Calu3 (cell line): ENCODE results near the gene R3HDM2. TPM values are rescaled to one million over a fixed set of nuclear protein-coding genes. Genes with fewer than 3 reads are reported as not detected.

Source experiments
- BruUV-seq: library from RNA; stranded (reverse); fragments of 400-500 nt; replicated peaks from 2 replicates; lab custom pipeline; 2021; lab: Mats Ljungman, UMichigan
- CTCF ChIA-PET: fragments of 300-600 bp; sonication (Branson Sonifier 250); formaldehyde crosslinking; loops from one replicate; lab custom pipeline; 2022; ENCODE audit warnings: antibody characterized with exemption; lab: Charles Lee
- DNase-seq: peaks from one replicate; pipeline ENCODE4 v3.0.0; 2022
- H3K27ac Mint-ChIP-seq: one replicate; pipeline ENCODE4 v1.8.0; 2022; ENCODE audit warnings: mixed read lengths; ENCODE audit not compliant: unreplicated experiment
- H3K27me3 Mint-ChIP-seq: one replicate; pipeline ENCODE4 v1.8.0; 2022; ENCODE audit warnings: mixed read lengths; ENCODE audit not compliant: unreplicated experiment
- H3K36me3 Mint-ChIP-seq: one replicate; pipeline ENCODE4 v1.8.0; 2022; ENCODE audit warnings: mild to moderate bottlenecking, moderate library complexity, mixed read lengths; ENCODE audit not compliant: insufficient read depth, unreplicated experiment
- H3K4me1 Mint-ChIP-seq: one replicate; pipeline ENCODE4 v1.8.0; 2022; ENCODE audit warnings: mild to moderate bottlenecking, low read depth, mixed read lengths; ENCODE audit not compliant: unreplicated experiment
- H3K4me3 Mint-ChIP-seq: one replicate; pipeline ENCODE4 v1.8.0; 2022; ENCODE audit warnings: mild to moderate bottlenecking, low read depth, moderate library complexity, mixed read lengths; ENCODE audit not compliant: unreplicated experiment
- H3K9me3 Mint-ChIP-seq: one replicate; pipeline ENCODE4 v1.8.0; 2022; ENCODE audit warnings: low read depth, mixed read lengths; ENCODE audit not compliant: unreplicated experiment
- intact Hi-C: fragments of 100-400 bp; cut with micrococcal nuclease; formaldehyde crosslinking; loops from one replicate; pipeline ENCODE4 v1.10.0; 2022; ENCODE audit not compliant: unreplicated experiment
- total RNA-seq: library from RNA; stranded (reverse); gene quantifications from 2 replicates; pipeline ENCODE4 v1.2.3, GENCODE V29; 2022
- TF ChIP-seq, protein P1 (sequence below): fragments of 200-600 bp; IDR thresholded peaks from one replicate; pipeline ENCODE4 v1.8.0; 2022; ENCODE audit warnings: antibody characterized with exemption; ENCODE audit not compliant: unreplicated experiment

R3HDM2 gene
- total RNA-seq, 1 experiment from 2014 or later, result 77.3 TPM

DNA sequence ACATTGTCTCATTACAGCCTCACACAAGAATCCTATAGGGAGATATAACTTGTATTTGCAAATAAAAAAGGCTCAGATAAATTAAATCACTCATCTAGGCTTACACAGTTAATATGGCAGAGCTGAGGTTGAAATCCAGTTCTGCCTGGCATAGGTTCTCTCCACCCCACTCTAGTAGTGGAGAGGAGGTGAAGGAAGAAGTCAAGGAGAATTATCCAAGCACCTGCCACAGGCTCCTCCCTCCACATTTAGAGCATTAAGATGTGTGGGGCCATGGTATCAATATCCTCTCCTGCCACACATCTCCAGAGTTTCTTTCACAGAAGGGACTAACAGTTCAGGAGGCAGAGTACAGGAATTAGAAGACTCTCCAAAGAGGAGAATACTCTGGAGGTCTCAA is 157.3 kb downstream of the R3HDM2 start:
- DNase-seq, result no peak
- Mint-ChIP-seq H3K4me1 (no peaks in the 10 kb centered on the region), H3K27ac (no peak overlapping the region), H3K4me3 (no peak overlapping the region), H3K9me3 (no peaks in the 10 kb centered on the region), H3K27me3 (no peaks in the 10 kb centered on the region), H3K36me3 (peaks cover 17% of the 10 kb centered on the region)
- TF ChIP-seq, protein P1, sequence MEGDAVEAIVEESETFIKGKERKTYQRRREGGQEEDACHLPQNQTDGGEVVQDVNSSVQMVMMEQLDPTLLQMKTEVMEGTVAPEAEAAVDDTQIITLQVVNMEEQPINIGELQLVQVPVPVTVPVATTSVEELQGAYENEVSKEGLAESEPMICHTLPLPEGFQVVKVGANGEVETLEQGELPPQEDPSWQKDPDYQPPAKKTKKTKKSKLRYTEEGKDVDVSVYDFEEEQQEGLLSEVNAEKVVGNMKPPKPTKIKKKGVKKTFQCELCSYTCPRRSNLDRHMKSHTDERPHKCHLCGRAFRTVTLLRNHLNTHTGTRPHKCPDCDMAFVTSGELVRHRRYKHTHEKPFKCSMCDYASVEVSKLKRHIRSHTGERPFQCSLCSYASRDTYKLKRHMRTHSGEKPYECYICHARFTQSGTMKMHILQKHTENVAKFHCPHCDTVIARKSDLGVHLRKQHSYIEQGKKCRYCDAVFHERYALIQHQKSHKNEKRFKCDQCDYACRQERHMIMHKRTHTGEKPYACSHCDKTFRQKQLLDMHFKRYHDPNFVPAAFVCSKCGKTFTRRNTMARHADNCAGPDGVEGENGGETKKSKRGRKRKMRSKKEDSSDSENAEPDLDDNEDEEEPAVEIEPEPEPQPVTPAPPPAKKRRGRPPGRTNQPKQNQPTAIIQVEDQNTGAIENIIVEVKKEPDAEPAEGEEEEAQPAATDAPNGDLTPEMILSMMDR, result no peak
- no TSS peak for BruUV-seq
- intact Hi-C loops, result no loop called here
- CTCF ChIA-PET, result no interaction called here

DNA sequence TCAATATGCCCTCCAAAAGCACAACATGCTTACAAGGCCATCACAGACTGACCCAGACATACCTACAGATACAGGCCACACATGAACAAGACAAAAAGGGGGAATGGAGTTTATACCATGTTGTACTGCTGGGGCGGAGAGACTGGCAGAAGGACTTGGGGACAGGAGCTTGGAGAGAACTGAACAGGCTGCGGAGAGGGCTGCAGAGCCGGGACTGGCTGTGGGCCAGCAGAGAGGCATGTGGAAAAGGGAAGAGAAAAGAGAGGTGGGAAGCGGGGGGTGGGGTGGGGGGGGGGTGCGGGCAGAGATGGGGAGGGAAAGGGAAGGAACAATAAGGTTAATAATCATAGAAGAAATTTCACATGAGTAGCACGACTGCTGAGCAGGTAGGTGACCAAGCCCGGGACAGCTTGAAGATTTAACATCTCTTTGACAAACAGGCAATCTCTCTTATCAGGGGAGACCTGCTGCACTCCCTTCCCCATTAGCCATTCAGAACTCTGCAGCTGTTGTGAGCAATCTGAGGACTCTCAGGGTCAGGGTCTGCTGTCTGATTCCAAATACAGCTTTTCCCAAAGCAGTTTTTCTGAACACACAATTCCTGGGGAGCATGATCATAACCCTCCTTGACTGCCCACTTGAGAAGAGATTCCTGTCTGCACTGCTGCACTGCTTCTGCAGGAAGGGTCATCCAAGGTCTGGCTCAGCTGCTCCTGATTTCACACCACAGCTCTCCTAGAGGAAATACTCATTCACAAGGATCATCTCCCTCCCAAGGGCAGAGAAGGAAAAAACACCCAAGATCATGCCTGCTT is 158.3 kb downstream of the R3HDM2 start:
- TF ChIP-seq, protein P1, result no peak
- CTCF ChIA-PET, result no interaction called here
- Mint-ChIP-seq H3K27me3 (no peaks in the 10 kb centered on the region), H3K4me3 (no peak overlapping the region), H3K9me3 (no peaks in the 10 kb centered on the region), H3K36me3 (peaks cover 10% of the 10 kb centered on the region), H3K4me1 (no peaks in the 10 kb centered on the region), H3K27ac (no peak overlapping the region)
- DNase-seq, result no peak
- no TSS peak for BruUV-seq
- intact Hi-C loops, result no loop called here

DNA sequence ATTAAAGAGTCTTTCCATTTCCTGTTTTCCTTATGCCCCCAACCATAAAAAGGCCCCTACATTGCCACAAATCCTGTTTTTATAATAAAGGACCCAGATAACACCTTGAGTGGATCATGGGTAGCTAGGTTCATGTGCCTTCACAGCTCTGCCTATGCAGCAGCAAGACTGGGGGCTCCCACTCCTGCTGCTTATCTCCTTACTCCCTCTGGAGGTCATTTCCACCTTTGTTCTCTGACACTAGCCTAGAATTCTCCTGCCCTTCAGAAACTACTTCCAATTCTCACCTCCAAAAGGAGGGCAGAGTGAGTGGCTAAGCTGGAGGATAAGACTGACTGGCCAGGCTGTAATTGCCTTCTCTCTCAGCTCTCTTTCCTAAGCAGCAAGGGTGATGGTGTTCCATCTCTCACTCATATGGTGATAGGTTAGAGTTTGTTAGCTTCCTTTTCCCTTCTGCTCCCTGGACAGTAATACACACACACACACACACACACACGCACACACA is 159.8 kb downstream of the R3HDM2 start:
- intact Hi-C loops, result no loop called here
- Mint-ChIP-seq H3K36me3 (peaks cover 18% of the 10 kb centered on the region), H3K27ac (no peak overlapping the region), H3K9me3 (no peaks in the 10 kb centered on the region), H3K4me3 (no peak overlapping the region), H3K27me3 (no peaks in the 10 kb centered on the region), H3K4me1 (no peaks in the 10 kb centered on the region)
- no peak for DNase-seq
- CTCF ChIA-PET, result no interaction called here
- BruUV-seq, result no TSS peak
- TF ChIP-seq, protein P1, result no peak

DNA sequence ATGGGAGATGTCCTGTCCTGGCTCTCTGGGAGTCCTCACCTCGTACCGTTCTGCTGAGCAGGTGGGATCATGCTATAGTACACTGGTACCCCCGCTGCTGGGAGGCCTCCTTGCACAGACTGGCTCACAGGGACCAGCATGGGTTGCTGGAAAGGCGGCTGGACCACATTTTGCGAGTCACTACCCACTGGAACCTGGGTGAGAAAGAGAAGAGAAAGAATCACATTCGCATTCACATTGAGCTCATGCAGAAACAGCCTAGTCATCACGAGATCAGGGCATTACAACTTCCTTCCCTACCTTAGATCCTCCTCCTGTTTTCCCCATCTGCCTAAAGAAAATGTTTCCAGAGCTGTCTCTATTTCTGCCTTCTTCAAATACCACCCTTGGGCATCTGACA is 162.6 kb downstream of the R3HDM2 start:
- peaks cover 30% of the 10 kb centered on the region for H3K36me3 Mint-ChIP-seq
- intact Hi-C loops, result no loop called here
- CTCF ChIA-PET, result interaction anchor here (1.1 kb wide), 1 partner anchor 188 kb away, joined by 3 read pairs; no protein-coding TSS in a partner anchor
- H3K4me3 Mint-ChIP-seq, result no peak overlapping the region
- no peaks in the 10 kb centered on the region for H3K4me1 Mint-ChIP-seq
- TF ChIP-seq, protein P1, result no peak
- H3K27ac Mint-ChIP-seq, result no peak overlapping the region
- H3K9me3 Mint-ChIP-seq, result no peaks in the 10 kb centered on the region
- no peak for DNase-seq
- BruUV-seq, result no TSS peak
- no peaks in the 10 kb centered on the region for H3K27me3 Mint-ChIP-seq
